ENCODE data around the gene STX17.

GRCh38 chr9:99873943-99874584 lies 32.4 kb upstream of the STX17 start:
- TF ChIP-seq CTCF (IDR thresholded peaks at IDR 0.05; ENCODE audit: poor library complexity) (no peak), EZH2 (IDR thresholded peaks at IDR 0.05; ENCODE audit: borderline replicate concordance) (no peak), EZH2phosphoT487 (IDR thresholded peaks at IDR 0.05; ENCODE audit: low read depth, severe bottlenecking, unreplicated experiment) (no peak)
